GM18502 (cell line): ENCODE results near the gene TUBGCP6.
"Not testable (repeated sequence)": the region's sequence is repeated elsewhere in the genome, so short reads cannot be mapped to it uniquely, and the experiment has no call there.

ENCODE experiments used
- ATAC-seq: cut with Tn5 transposase; IDR thresholded peaks from one replicate; pipeline ENCODE4 v1.9.1; 2021; ENCODE audit warnings: mild to moderate bottlenecking; ENCODE audit not compliant: unreplicated experiment, poor library complexity

The TUBGCP6 gene

DNA sequence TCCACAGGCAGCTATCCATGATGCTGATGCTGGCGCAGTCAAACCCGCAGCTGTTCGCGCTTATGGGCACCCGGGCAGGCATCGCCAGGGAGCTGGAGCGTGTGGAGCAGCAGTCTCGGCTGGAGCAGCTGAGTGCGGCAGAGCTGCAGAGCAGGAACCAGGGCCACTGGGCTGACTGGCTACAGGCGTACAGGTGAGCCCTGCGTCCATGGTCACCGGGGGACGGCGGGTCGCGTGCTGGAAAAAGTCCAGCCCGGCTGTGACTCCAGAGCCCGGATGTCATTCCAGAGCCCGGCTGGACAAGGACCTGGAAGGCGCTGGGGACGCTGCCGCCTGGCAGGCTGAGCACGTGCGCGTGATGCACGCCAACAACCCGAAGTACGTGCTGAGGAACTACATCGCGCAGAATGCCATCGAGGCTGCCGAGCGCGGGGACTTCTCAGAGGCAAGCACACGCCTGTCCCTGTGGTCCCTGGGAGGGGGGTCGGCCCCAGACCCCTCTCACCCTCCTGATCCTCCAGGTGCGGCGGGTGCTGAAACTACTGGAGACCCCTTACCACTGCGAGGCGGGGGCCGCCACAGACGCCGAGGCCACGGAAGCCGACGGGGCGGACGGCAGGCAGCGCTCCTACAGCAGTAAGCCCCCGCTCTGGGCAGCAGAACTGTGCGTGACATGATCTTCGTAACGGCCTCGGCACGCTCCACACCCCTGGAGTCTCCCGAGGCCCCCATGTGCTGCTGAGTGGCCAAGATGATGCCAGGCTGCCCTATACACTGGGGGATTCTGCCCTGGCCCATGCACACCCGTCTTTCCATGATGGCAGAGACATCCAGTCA, 27.9 kb downstream of the TUBGCP6 start:
- no peak for ATAC-seq

DNA sequence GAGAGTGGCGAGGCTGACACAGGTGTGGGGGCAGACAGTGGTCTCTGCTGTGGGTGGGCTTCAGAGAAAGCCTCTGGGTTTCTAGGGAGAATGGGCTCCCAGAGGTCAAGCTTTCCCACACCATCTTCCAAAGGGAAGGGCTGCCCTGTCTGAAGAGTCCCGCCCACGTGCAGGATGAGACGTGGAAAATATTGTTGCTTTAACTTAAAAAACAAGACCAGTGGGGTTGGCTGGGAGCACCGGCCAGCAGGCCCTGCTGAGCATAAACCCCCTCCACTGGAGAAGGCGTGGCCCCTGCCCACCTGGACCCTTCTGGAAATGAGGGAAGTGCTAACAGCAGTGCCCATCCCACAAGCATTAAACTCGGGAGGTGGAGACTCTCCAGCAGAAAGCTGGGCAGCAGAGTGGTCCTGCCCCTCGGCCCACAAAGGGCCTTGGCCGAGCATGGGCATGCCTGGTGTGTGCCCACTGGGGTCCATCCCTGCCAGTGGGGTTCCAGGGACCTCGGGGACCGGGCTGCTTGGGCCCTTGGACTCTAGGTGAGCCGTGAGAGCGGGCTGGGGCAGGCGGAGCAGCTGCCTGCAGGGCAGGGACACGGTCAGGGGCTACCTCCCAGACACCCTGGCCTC, 28.7 kb downstream of the TUBGCP6 start:
- ATAC-seq = no peak

DNA sequence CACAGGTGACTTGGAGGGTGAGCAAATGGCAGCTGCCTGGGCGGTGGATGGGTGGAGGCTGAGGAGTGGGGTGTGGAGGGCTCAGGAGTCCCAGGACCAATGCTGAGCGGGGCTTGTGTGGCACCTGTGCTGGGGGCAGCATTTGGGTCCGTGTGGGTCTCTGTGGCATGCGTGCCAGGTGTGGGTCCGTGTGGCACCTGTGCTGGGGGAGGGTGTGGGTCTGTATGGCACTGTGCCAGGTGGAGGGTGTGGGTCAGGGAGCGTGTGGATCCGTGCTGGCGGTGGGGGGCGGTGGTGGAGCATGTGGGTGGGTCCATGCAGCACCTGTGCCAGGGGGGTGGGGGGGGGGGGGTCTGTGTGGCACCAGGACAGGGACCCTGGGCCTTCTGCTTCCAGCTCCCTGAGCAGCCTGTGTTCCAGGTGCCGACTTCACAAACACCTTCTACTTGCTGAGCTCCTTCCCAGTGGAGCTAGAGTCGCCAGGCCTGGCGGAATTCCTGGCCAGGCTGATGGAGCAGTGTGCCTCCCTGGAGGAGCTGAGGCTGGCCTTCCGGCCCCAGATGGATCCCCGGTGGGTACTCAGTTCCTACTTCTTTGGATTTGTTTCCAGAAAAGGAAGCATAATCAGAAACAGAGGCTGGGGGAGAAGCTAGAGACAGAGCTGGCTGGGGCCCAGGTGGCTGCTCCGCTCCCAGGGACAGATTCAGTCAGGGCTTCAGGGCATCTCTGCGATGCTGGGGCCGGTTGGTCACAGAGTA, 29.3 kb downstream of the TUBGCP6 start:
- ATAC-seq = no peak

DNA sequence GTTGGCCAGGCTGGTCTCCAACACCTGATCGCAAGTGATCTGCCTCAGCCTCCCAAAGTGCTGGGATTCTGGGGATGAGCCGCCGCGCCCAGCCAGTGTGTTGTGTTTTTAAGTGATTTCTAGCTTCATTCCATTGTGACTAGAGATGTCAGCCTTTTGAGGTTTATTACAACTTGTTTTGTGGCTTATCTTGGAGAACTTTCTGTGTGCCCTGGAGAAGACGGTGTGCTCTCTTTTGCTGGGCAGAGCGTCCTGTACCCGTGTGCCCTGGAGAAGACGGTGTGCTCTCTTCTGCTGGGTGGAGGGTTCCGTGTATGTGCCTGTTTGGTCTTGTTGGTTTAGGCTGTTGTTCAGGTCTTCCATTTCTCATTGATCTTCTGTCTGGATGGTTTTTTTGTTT, 31.6 kb downstream of the TUBGCP6 start:
- no peak for ATAC-seq

DNA sequence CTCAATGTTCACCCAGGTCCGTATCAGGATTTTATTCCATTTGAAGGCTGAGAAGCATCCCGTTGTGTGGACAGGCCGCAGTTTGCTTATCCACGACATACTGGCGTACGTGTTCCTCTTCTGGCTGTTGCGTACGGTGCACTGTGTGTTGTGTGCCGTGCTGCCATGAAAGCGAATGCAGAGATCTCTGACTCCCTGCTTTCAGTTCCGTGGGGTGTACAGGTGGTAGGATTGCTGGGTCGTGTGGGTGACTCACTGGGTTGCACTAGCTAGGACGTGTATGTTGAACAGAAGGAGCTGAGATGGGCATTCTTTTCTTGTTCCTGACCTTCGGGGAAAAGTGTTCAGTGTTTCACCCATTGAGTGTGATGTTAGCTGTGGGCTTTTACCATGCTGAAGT, 33.7 kb downstream of the TUBGCP6 start:
- ATAC-seq = no peak

DNA sequence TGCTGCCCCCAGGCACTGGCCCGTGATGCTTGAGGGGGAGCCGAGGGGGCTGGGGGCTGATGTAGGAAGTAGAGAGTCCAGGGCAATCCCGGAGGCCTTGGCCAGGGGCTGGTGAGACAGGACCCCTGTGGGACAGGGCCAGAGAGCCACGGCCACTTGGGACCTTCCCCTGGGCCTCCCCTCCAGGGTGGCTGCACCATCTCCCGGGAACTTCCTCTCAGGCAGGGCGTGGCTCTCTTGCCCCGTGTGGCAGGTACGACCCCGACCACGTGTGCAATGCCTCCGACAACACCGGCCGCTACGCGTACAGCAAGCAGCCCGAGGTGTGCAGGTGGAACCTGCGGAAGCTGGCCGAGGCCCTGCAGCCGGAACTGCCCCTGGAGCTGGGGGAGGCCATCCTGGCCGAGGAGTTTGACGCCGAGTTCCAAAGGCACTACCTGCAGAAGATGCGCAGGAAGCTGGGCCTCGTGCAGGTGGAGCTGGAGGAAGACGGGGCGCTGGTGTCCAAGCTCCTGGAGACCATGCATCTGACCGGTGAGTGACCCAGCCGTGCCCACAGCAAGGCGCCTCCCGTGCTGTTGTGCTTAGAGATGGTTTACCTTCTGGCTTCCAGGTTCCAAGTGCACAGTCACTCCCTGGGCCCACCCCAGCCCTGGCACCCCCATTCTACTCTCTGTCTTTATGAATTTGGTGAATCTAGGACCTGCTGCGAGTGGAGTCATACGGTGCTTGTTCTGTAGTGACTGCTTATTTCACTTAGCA, 34.3 kb downstream of the TUBGCP6 start:
- ATAC-seq = no peak

DNA sequence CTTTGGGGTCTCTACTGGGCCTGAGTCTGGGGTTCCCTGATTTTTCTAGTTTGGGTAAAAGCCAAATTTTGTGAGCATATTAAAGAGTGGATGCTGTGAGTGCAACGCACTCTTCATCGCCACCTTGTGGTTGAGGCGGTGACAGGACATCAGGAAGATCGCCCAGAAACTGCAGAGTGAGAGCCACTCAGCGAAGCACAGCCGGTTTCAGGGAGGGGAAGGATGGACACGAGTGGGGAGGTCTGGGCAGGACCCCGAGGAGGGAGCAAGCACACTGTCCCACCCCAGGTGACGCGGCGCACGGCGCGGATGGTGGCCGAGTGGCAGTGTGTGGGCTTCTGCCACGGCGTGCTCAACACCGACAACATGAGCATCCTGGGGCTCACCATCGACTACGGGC, 34.9 kb downstream of the TUBGCP6 start:
- no peak for ATAC-seq

DNA sequence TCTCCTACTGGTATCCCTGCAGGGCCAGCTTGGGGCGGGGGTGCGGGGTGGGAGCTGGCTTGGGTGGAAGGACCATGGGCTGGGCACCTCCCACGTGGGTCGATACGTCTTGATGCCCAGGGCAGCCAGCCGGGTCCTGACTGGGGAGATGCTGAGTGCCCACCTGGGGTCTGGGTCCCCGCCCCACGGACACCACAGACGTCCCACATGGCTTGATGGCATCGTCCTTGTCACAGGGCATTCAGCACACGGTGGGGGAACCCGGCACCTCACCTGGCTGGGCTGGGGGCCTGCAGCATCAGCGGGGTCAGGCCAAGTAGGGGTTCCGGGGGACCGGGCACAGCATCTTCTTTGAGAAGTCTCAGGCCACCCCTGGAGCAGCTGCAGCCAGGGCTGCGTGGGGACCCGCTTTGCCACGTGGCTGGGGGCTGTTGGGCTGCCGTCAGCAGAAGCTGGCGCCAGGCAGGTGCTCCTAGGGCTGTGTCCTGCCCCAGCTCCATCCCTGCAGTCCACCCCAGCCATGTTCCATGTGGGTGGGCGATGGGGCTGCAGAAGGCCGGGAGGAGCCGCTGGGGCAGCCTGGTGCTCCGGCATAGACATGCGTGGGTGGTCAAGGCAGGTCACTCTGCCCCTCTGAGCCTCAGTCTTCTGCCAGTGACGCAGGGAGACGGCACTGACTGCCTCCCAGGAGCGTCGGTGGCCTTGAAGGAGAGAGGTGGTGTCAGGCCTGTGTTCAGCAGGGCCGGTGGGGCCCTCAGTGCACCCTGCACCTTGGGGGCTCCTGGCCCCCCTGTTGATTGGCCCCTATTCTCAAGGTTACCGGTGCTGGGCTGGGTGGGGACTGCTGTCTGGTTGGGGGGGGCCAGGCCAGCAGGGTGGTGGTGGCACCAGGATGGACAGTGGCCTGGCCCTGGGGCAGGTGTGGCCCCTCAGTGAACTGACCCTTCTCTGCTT, 35.6 kb downstream of the TUBGCP6 start:
- ATAC-seq = no peak

DNA sequence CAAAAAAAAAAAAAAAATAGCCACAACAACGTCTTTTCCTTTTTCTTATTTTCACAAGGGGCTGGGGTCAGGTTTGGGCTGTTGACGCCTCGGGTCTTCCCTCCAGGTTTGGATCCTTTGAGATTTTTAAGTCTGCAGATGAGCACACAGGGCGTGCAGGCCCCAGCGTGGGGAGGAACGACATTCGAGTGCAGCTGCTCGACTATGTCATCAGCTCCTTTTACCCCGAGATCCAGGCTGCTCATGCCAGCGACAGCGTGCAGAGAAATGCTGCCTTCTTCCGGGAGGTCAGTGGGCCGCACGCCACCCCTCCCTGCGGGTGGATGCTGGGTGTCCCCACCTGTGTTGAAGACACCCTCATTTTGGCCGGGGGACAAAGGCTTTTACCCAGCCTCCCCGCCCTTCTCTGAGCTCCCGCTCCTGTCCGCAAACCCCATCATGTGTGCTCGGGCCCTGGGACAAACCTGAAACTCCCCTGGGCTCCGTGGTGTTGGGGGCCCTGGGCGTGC, 36.3 kb downstream of the TUBGCP6 start:
- no peak for ATAC-seq

DNA sequence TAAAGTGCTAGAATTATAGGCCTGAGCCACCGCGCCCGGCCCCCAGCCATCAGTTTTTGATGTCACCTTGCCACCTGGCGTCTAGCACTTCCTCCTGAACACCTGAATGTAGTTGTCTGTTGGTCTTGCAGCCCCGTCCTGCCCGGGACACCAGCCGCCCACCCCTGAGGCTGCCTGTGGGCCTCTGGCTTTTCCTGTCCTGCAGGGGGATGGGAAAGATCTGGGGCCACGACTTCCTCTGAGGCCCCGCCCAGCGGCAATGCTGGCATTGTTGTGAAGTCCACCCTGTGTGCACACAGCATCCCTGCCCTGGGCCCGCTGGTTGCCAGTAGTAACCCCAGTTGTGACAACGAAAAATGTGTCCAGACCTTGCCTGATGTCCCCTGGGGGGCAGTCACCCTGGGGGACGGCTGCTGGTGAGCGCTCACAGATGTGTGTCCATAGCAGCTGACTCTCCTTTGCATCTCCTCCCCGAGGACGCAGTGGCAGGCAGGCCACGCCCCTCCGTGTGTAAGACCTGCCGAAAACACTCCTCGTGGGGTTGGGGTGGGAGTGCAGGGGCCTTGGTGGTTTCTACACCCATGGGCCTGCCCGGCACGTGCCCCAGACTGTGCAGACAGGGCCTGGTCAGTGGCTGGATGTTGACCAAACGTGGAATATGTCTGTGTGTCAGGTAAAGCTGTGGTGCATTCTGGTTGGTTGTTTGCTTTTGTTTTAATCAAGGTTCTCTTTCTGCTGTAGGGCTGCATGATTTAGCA, 37.3 kb downstream of the TUBGCP6 start:
- ATAC-seq = no peak

DNA sequence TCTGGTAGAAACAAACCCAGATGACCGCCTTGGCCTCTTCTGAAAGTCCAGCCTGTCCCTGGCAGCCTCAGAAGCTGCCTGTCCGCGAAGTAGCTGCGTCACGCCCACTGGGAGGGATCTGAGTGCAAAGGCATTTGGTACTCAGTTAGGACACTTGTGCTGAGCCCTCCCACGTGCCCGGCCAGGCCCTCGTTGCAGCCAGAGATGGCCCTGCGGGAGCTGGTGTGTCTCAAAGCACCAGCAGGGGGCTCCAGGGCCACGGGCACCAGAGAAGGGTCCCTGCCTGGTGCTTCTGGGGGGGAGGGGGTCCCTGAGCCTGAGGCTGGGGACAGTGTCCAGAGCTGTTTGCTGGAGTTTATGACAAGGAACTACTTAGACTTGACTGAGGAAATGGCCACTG, 38.2 kb downstream of the TUBGCP6 start:
- ATAC-seq = no peak

DNA sequence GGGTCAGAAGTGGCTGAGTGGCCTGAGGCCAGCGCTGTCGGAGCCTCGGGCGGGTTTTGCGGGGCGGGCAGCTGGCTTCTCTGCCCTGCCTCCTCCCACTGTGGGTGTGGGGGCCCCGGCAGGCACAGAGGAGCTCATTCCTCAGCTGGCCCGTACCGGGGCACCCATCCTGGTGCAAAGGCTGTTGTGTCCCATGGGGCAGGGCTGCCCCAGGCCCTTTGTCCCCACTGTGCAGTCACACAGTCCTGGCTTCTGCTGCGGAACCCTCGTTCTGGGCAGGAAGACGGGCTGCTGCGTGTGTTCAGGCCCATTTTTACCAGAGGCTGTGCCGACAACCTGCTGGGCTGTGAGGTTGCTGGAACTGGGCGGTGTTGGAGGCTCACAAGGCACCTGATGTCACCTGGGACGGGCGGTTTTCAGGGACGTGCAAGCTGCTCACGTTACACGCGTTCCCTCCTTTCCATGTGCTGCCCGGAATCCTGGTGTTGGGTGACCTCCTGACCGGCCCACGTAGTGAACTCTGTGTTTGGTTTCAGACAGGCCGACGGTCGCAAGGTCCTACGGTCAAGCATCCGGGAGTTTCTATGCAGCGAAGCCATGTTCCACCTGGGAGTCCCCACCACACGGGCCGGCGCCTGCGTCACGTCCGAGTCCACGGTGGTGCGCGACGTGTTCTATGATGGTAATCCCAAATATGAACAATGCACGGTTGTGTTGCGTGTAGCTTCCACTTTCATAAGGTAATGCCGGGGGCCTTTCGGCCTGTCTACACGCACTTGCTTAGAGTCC, 38.8 kb downstream of the TUBGCP6 start:
- no peak for ATAC-seq

DNA sequence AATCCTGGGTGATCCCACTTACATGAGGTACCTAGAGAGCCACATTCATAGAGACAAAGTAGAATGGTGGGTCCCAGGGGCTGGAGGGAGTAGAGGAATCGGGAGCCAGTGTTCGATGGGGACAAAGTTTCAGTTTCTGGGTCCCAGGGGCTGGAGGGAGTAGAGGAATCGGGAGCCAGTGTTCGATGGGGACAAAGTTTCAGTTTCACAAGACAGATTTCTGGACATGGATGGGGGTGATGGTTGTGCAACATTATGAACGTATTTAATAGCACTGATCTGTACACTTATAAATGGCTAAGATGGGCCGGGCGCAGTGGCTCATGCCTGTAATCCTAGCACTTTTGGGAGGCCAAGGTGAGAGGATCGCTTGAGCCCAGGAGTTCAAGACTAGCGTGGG, 39.8 kb downstream of the TUBGCP6 start:
- ATAC-seq = not testable (repeated sequence)

DNA sequence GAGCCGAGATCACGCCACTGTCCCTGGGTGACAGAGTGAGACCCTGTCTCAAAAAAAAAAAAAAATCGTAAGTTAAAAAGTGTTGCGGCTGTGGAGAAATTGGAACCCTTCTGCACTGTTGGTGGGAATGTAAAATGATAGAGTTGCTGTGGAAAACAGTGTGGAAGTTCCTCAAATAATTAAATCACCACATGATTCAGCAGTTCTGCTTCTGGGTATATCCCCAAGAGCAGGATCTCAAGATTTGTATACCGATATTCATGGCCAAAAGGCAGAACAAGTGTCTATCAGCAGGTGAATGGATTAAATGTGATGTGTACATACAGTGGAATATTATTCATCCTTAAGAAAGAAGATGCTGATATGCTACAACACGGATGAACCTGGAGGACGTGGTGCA, 40.3 kb downstream of the TUBGCP6 start:
- no peak for ATAC-seq

DNA sequence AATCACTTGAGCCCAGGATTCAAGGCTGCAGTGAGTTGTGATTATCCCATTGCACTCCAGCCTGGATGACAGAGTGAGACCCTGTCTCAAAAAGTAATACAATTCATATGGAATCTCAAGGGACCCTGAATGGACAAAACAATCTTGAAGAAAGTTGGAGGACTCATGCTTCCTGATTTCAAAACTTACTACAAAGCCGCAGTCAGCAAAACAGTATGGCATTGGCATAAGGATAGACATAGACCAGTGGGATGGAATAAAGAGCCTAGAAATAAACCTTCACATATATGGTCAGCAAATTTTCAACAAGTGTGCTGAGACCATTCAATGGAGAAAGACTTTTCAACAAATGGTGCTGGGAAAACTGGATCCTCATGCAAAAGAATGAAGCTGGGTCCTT, 41.5 kb downstream of the TUBGCP6 start:
- no peak for ATAC-seq

DNA sequence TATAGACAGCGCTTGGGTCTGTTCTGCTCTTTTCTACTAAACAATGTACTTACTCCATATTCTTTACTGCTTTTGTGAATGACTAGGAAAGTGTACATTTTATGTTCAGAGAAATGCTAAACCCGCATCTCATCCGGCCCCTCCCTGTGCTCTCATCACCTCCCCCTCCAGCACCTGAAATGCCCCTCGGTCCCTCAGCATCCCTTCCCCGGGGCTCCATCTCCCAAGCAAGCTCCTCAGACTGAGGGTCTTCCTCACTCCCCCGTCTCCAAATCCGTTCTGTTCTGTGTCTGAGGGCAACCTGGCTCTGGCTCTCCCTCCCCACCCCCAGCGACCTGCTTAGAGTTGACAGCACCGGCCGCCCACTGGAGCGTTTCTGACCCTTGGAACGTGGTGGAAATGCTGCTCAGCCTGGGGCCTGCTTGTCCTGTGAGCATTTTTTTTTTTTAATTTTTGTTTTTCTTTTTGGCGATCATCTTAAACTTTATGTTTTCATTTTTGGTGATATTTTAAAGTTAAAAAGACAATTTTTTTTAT, 42.6 kb downstream of the TUBGCP6 start:
- ATAC-seq = no peak
